GM21529 (cell line): ENCODE data around the gene ZBTB33.

ENCODE experiments used
- ATAC-seq: cut with Tn5 transposase; IDR thresholded peaks from one replicate; pipeline ENCODE4 v1.9.1; 2021; ENCODE audit not compliant: unreplicated experiment

Gene ZBTB33

GRCh38 chrX:120304256-120304655, 53.6 kb downstream of the ZBTB33 start:
- no peak for ATAC-seq

GRCh38 chrX:120305531-120306141, 55.0 kb downstream of the ZBTB33 start:
- ATAC-seq: no peak

- ATAC-seq: no peak
These were observed 56.0 kb downstream of the ZBTB33 start for GRCh38 chrX:120306630-120307029.
